ENCODE data around the gene TUBGCP4. TPM values are rescaled to one million over a fixed set of nuclear protein-coding genes. Genes with fewer than 3 reads are reported as not detected.

Gene TUBGCP4
- 8.6 and 14.2 TPM in 2 replicates for total RNA-seq

GRCh38 chr15:43370975-43371974, at the start of gene TUBGCP4, which contains the start of gene ZSCAN29:
Gene TUBGCP4 (plus strand): TSS chr15:43371101. CDS start chr15:43371355, 254 bp downstream.
Gene ZSCAN29 (minus strand): TSS chr15:43371043. CDS start chr15:43369913, 1,130 bp downstream.

GRCh38 chr15:43329960-43330779, 40.7 kb upstream of the TUBGCP4 start, which contains the start of gene LCMT2:
Gene LCMT2 (minus strand): TSS chr15:43330573. CDS start chr15:43330489, 84 bp downstream.

Other genes with a start within 250 kb of the TUBGCP4 start
- gene TMEM62, start 237.5 kb upstream of the TUBGCP4 start, total RNA-seq: 2.0 and 3.5 TPM in 2 replicates
- gene CCNDBP1, start 185.7 kb upstream of the TUBGCP4 start, total RNA-seq: 25.8 and 55.2 TPM in 2 replicates
- not detected in 2 replicates for gene EPB42, start 150.1 kb upstream of the TUBGCP4 start, total RNA-seq
- not detected in 2 replicates for gene TGM5, start 104.2 kb upstream of the TUBGCP4 start, total RNA-seq
- gene TGM7, start 68.8 kb upstream of the TUBGCP4 start, total RNA-seq: not detected in 2 replicates
- gene LCMT2, start 40.5 kb upstream of the TUBGCP4 start, total RNA-seq: 3.1 and 6.5 TPM in 2 replicates
- gene ZSCAN29, start 58 bp upstream of the TUBGCP4 start, total RNA-seq: 9.5 and 12.8 TPM in 2 replicates
- 18.0 and 18.8 TPM in 2 replicates for gene TP53BP1, start 122.1 kb downstream of the TUBGCP4 start, total RNA-seq
- gene MAP1A, start 146.5 kb downstream of the TUBGCP4 start, total RNA-seq: 9.7 and 25.5 TPM in 2 replicates
- 1.4 and 6.0 TPM in 2 replicates for gene PPIP5K1, start 219.1 kb downstream of the TUBGCP4 start, total RNA-seq
- not detected in 2 replicates for gene CKMT1B, start 222.9 kb downstream of the TUBGCP4 start, total RNA-seq
- gene STRC, start 247.7 kb downstream of the TUBGCP4 start, total RNA-seq: not detected in 2 replicates